IPS DF 6.9 (cell line): ENCODE measurements around the gene LRRC2.

Experiments
- DNase-seq: peaks from one replicate; pipeline ENCODE4 v3.0.0-alpha.2; 2013; ENCODE audit warnings: low read depth, low spot score
- H3K27ac ChIP-seq: one replicate; pipeline ENCODE4 v1.5.1; 2013; ENCODE audit warnings: low read length, control low read depth
- H3K27me3 ChIP-seq: 2 replicates; pipeline ENCODE4 v1.6.1; 2013; ENCODE audit warnings: mild to moderate bottlenecking, low read length; ENCODE audit not compliant: control insufficient read depth, insufficient read depth
- H3K36me3 ChIP-seq: 2 replicates; pipeline ENCODE4 v1.6.1; 2013; ENCODE audit warnings: low read length; ENCODE audit not compliant: control insufficient read depth, insufficient read depth
- H3K4me1 ChIP-seq: 2 replicates; pipeline ENCODE4 v1.6.1; 2013; ENCODE audit warnings: low read length; ENCODE audit not compliant: control insufficient read depth, insufficient read depth
- H3K4me3 ChIP-seq: 2 replicates; pipeline ENCODE4 v1.5.1; 2013; ENCODE audit warnings: mild to moderate bottlenecking, low read length
- H3K9me3 ChIP-seq: 2 replicates; pipeline ENCODE4 v1.6.1; 2013; ENCODE audit warnings: low read length, inconsistent platforms; ENCODE audit not compliant: control insufficient read depth, insufficient read depth
- WGBS: extraction: QIAGEN DNeasy Blood & Tissue Kit; methylation state at CpG from one replicate; pipeline ENCODE4 v1.1.7; 2013; ENCODE audit warnings: mixed read lengths, missing lambda C conversion rate; ENCODE audit not compliant: insufficient read length, insufficient coverage; 5-methylcytosine and 5-hydroxymethylcytosine counted together

LRRC2 gene

DNA sequence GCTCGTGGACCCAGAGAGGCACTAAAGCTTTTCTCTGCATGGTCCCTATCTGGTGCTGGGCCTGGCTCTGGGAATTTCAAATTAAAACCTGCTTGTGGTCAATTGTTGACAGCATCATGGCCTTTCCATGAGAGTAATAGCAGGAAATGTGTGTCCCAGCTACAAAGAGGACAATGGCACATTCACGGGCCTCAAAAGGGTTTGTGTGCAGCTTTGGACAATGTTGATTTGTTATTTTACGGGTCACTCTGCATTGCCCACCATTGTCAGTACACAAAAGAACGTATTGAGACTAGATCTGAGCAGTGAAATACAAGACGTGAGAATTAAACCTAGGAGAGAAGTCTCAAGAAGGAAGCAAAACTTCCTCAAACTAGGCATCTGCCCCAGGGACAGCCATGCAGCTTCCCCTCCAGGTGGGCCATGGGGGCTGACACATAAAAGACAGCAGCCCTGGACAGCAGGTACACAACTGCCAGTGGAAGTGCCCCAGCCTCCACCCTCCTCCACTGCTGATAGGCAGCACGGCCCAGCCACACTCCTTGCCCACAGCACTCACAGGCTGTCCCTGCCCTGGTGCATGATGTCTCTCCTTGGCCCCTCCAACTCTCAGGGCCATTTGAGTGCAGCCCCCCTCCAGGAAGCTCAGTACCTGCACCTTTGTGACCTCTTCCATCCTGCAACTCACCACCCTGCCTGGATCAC is 85.5 kb downstream of the LRRC2 start:
- H3K4me3 ChIP-seq: no peak overlapping the region
- H3K4me1 ChIP-seq: no peaks in the 10 kb centered on the region
- no peaks in the 10 kb centered on the region for H3K36me3 ChIP-seq
- no peaks in the 10 kb centered on the region for H3K9me3 ChIP-seq
- H3K27me3 ChIP-seq: no peaks in the 10 kb centered on the region
- no peak for DNase-seq
- H3K27ac ChIP-seq: no peak overlapping the region
- WGBS: no CpG with 5 or more reads among the region's 6 CpGs

- Histone ChIP-seq H3K36me3 (no peaks in the 10 kb centered on the region), H3K4me3 (no peak overlapping the region), H3K27ac (no peak overlapping the region), H3K4me1 (no peaks in the 10 kb centered on the region), H3K27me3 (no peaks in the 10 kb centered on the region), H3K9me3 (no peaks in the 10 kb centered on the region)
- no CpG with 5 or more reads among the region's 5 CpGs for WGBS
- no peak for DNase-seq
Measured at GRCh38 chr3:46479696-46480095, 86.4 kb downstream of the LRRC2 start.

DNA sequence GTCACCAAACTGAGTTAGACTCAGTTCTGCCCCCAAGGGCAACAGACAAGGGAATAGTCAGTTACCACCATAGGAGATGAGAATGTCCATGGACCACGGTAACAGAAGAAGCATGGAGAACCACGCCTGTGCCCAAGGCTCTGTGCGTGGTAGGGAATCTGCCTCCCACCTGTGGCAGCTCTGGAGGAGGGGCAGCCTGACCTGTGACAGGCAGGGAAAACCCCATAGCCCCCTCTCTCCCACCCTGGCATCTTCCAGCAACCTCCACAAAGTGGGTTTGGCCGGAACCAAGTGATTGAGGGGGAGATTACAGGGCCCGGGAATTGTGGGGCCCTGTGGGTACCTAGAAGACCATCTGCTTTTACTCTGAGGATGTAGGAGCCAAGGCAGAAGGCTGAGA is 87.1 kb downstream of the LRRC2 start:
- DNase-seq: no peak
- H3K4me1 ChIP-seq: no peaks in the 10 kb centered on the region
- no peaks in the 10 kb centered on the region for H3K9me3 ChIP-seq
- no peak overlapping the region for H3K4me3 ChIP-seq
- no peaks in the 10 kb centered on the region for H3K36me3 ChIP-seq
- H3K27me3 ChIP-seq: no peaks in the 10 kb centered on the region
- WGBS: no CpG with 5 or more reads among the region's 5 CpGs
- H3K27ac ChIP-seq: no peak overlapping the region

DNA sequence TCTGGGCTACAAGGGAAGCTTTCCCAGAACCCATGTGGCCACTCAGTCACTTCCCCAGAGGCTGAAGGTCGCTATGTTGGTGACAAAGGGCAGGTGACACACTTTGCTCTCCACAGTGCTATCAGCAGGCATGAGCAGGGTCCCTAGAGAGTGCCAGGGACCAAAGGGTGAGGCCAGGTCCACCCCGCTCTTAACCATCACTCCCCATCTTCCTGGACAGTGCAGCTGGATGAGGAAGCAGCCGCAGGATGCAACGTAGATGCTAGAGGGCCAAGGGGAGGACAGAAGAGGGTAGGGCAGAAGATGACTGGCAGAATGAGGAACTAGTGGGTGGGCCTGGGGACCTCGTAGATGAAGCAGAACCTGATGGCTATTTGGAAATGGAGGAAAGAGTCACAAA is 87.8 kb downstream of the LRRC2 start:
- no peak for DNase-seq
- no peak overlapping the region for H3K27ac ChIP-seq
- H3K4me1 ChIP-seq: no peaks in the 10 kb centered on the region
- H3K4me3 ChIP-seq: no peak overlapping the region
- H3K9me3 ChIP-seq: no peaks in the 10 kb centered on the region
- H3K36me3 ChIP-seq: no peaks in the 10 kb centered on the region
- no CpG with 5 or more reads among the region's 5 CpGs for WGBS
- H3K27me3 ChIP-seq: no peaks in the 10 kb centered on the region

DNA sequence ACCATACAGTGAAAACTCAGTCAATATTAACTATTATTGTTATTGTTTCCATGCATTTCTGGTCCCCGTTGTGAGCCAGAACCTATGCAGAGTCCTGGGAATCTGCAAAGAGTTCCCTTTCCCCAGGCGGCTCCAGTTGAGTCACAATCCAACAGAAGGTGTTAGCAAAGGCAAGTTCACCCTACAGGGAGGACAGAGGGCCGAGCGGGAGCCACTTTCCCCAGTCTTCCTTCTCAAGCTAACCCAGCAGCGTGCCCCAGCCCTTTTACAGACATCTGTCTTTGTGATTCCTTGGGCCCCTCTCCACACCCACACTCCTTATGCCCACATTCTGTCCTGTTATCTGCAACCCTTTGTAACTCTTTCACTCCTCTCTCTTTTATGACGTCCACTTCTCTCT is 88.3 kb downstream of the LRRC2 start:
- H3K4me1 ChIP-seq: no peaks in the 10 kb centered on the region
- no peaks in the 10 kb centered on the region for H3K27me3 ChIP-seq
- H3K36me3 ChIP-seq: no peaks in the 10 kb centered on the region
- WGBS: no CpG with 5 or more reads among the region's 6 CpGs
- no peaks in the 10 kb centered on the region for H3K9me3 ChIP-seq
- DNase-seq: no peak
- no peak overlapping the region for H3K4me3 ChIP-seq
- H3K27ac ChIP-seq: no peak overlapping the region

DNA sequence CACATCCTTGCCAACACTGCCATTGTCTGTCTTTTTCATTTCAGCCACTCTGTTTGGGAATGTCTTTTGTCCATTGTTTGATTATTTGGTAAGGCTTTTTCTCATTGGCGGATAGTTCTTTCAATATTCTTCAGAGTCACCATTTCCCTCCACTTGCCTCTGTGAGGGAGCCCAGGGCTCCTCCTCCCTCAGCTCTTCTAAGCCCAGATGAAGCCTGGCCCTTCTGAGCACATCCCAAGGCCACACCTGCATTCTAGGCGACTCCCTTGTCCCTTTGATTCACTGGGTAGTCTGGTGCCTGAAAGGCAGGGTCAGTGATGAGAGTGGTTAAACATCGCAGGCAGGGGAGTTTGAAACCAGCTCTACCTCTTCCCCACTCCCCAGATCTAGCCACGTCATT is 89.0 kb downstream of the LRRC2 start:
- no peak overlapping the region for H3K27ac ChIP-seq
- WGBS: no CpG with 5 or more reads among the region's 4 CpGs

GRCh38 chr3:46472736-46473135 is 93.4 kb downstream of the LRRC2 start:
- Histone ChIP-seq H3K9me3 (no peaks in the 10 kb centered on the region), H3K27me3 (no peaks in the 10 kb centered on the region), H3K4me1 (no peaks in the 10 kb centered on the region), H3K27ac (no peak overlapping the region), H3K36me3 (no peaks in the 10 kb centered on the region), H3K4me3 (no peak overlapping the region)
- DNase-seq: no peak
- WGBS: no CpG with 5 or more reads among the region's 2 CpGs

More for the DNA sequence above, 89.0 kb downstream of the LRRC2 start:
- H3K4me3 ChIP-seq: no peak overlapping the region
- no peaks in the 10 kb centered on the region for H3K27me3 ChIP-seq
- no peaks in the 10 kb centered on the region for H3K4me1 ChIP-seq
- DNase-seq: no peak
- no peaks in the 10 kb centered on the region for H3K36me3 ChIP-seq
- H3K9me3 ChIP-seq: no peaks in the 10 kb centered on the region

DNA sequence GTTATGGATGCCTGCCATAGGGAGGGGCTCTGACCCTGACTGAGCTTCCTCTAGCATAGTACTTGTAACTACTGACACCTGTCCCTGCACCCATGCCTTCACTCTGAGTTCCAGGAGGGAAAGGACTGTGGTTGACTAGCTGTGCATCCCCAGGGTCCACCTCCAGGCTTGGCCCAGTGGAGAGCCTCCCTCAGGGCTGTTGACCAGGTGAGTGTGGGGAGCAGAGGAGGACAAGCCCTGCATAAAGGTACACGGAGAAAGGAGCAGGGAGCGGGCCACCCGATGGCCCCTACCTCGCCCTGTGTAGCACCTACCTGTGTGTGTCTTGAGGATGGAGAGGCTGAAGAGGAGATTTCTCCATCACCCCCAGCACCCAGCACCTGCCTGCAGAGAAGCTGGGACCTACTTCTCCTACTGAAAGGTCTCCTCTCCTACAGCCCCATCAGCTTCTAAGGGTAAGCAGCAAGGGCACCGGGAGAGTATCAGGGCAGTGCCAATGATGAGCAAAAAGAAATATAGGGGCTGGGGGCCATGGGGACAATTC is 94.7 kb downstream of the LRRC2 start:
- Histone ChIP-seq H3K27ac (no peak overlapping the region), H3K27me3 (no peaks in the 10 kb centered on the region), H3K4me3 (no peak overlapping the region), H3K36me3 (no peaks in the 10 kb centered on the region), H3K4me1 (no peaks in the 10 kb centered on the region), H3K9me3 (no peaks in the 10 kb centered on the region)
- DNase-seq: no peak
- WGBS: no CpG with 5 or more reads among the region's 5 CpGs

GRCh38 chr3:46470831-46471230 is 95.3 kb downstream of the LRRC2 start:
- Histone ChIP-seq H3K27me3 (no peaks in the 10 kb centered on the region), H3K27ac (no peak overlapping the region), H3K36me3 (no peaks in the 10 kb centered on the region), H3K4me3 (no peak overlapping the region), H3K9me3 (no peaks in the 10 kb centered on the region), H3K4me1 (no peaks in the 10 kb centered on the region)
- WGBS: no CpG with 5 or more reads among the region's 4 CpGs
- DNase-seq: no peak

- no CpG with 5 or more reads among the region's 3 CpGs for WGBS
- no peaks in the 10 kb centered on the region for H3K36me3 ChIP-seq
- no peak overlapping the region for H3K27ac ChIP-seq
- DNase-seq: no peak
- H3K9me3 ChIP-seq: no peaks in the 10 kb centered on the region
- H3K4me1 ChIP-seq: no peaks in the 10 kb centered on the region
- no peak overlapping the region for H3K4me3 ChIP-seq
- no peaks in the 10 kb centered on the region for H3K27me3 ChIP-seq
Measured at GRCh38 chr3:46469680-46470357, 96.3 kb downstream of the LRRC2 start.
